Renal pelvis (tissue), 4 donors: ENCODE results near the gene NLE1. TPM values are rescaled to one million over a fixed set of nuclear protein-coding genes. Genes with fewer than 3 reads are reported as not detected.
"Not testable (repeated sequence)": the region's sequence is repeated elsewhere in the genome, so short reads cannot be mapped to it uniquely, and the experiment has no call there.

Experiments
- DNase-seq: peaks from one replicate; pipeline ENCODE4 v3.0.0-alpha.2; 2013
- polyA plus RNA-seq, 3 donors: library from polyadenylated mRNA; unstranded; fragments of 120-200 nt; gene quantifications; one replicate each; pipeline ENCODE4 v1.2.1, GENCODE V29; 2013; ENCODE audit not compliant: insufficient read length in 3 of 3

NLE1 gene
- polyA plus RNA-seq, 3 donors, result 16.7 to 19.8 (median 18.5) TPM

- no peak for DNase-seq
Measured at GRCh38 chr17:35132099-35132498, 10.0 kb downstream of the NLE1 start.

GRCh38 chr17:35130392-35130791 is 11.7 kb downstream of the NLE1 start:
- no peak for DNase-seq

GRCh38 chr17:35129973-35130351 is 12.1 kb downstream of the NLE1 start:
- DNase-seq, result no peak

- no peak for DNase-seq
Measured at GRCh38 chr17:35129154-35129972, 12.7 kb downstream of the NLE1 start.

- DNase-seq, result no peak
Measured at GRCh38 chr17:35127751-35128514, 14.2 kb downstream of the NLE1 start.

GRCh38 chr17:35121315-35121714 is 20.8 kb downstream of the NLE1 start, which contains the start of gene FNDC8:
Gene FNDC8, plus strand, starts transcription at chr17:35121615. Its CDS starts 79 bp downstream, at chr17:35121694.
- no peak for DNase-seq

- peak; percentile 74 for DNase-seq
Measured at GRCh38 chr17:35119370-35120165, 22.5 kb downstream of the NLE1 start, which contains the start of gene RAD51D. Gene RAD51D, minus strand, starts transcription at chr17:35119860. Its CDS starts 247 bp downstream, at chr17:35119613.

- no peak for DNase-seq
Measured at GRCh38 chr17:35117984-35118383, 24.1 kb downstream of the NLE1 start.

GRCh38 chr17:35116845-35117244 is 25.3 kb downstream of the NLE1 start:
- DNase-seq, result no peak

- DNase-seq, result not testable (repeated sequence)
Measured at GRCh38 chr17:35110791-35111190, 31.3 kb downstream of the NLE1 start.

- no peak for DNase-seq
Measured at GRCh38 chr17:35104844-35105450, 37.2 kb downstream of the NLE1 start.

GRCh38 chr17:35103271-35103670 is 38.8 kb downstream of the NLE1 start:
- DNase-seq, result no peak

- DNase-seq, result no peak
Measured at GRCh38 chr17:35101725-35102124, 40.4 kb downstream of the NLE1 start.

GRCh38 chr17:35101036-35101435 is 41.1 kb downstream of the NLE1 start:
- no peak for DNase-seq

GRCh38 chr17:35099908-35100307 is 42.2 kb downstream of the NLE1 start:
- DNase-seq, result no peak

- DNase-seq, result no peak
Measured at GRCh38 chr17:35097776-35098175, 44.3 kb downstream of the NLE1 start.

GRCh38 chr17:35095741-35096140 is 46.4 kb downstream of the NLE1 start:
- no peak for DNase-seq

- no peak for DNase-seq
Measured at GRCh38 chr17:35094902-35095301, 47.2 kb downstream of the NLE1 start.

GRCh38 chr17:35090707-35091106 is 51.4 kb downstream of the NLE1 start:
- not testable (repeated sequence) for DNase-seq

GRCh38 chr17:35089586-35090296 is 52.4 kb downstream of the NLE1 start:
- no peak for DNase-seq
